ENCODE data around the gene FUT7.
"Not testable (repeated sequence)": the region's sequence is repeated elsewhere in the genome, so short reads cannot be mapped to it uniquely, and the experiment has no call there.

The FUT7 gene

DNA sequence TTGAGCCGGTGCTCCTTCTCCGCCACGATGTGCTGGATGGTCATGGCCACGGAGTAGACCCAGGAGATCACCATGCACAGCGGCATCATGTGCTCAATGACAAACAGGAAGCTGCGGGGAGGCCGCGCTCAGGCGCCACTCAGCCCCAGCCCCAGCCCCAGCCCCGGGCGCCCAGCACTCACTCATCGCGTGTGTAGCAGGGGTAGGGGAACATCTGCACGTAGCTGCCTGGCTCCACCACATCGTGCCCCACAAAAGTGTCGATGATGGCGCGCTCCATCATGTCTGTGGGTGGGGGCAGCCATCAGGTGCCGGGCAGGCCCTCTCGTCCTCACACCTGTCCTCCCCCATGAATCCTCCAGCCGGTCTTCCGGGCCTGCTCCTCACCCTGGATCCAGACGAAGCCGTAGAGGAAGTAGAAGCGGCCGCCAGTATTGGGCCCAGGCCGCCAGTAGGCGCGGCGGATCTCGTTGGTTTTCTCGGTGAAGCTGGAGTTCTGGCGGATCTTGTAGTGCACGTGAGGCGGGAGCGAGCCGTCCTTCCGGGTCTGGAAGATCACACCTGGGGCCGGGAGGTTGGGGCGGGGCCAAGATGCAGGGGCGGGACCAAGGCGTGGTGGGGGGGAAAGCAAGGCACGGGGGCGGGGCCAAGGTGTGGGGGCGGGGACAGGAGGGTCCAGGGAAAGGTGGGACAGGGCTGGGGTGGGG is 13.9 kb downstream of the FUT7 start:
- DNase-seq (ENCODE audit: low read depth): no peak

DNA sequence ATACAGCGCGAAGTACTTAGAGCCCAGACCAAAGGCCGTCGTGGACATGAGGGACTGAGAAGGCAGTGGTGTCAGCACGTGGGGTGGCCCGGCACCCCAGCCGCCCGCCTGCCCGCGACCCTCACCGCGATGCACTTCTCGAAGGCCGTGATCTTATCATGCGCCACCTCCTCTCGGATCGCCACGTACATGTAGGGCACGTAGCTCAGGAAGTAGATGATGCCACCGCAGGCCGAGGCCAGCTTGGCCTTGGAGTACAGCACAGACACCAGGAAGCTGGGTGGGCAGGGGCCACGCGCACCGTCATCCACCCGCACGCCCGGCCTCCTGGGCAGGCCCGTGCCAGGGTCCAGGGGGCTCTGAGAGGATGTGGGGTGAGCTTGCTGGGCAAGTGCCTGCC is 14.8 kb downstream of the FUT7 start:
- no peak for DNase-seq (ENCODE audit: low read depth)

DNA sequence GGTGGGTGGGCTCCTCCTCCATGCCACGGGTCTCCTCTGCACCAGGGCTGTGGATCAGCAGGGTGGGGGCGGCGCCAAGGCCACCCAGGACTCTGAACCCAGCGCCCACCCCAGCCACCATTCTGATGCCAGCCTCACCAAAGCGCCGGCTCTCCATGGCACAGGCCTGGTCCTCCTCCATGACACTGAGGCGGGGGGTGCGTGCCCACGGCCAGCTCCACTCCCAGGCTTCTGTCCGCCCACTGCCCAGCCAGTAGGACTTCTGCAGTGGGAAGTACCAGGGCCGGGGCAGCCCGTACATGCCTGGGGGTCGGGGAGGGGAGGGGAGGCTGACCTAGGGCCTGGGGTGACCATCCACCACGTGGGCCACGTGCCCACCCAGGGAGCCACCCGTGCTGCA is 15.5 kb downstream of the FUT7 start:
- no peak for DNase-seq (ENCODE audit: low read depth)

DNA sequence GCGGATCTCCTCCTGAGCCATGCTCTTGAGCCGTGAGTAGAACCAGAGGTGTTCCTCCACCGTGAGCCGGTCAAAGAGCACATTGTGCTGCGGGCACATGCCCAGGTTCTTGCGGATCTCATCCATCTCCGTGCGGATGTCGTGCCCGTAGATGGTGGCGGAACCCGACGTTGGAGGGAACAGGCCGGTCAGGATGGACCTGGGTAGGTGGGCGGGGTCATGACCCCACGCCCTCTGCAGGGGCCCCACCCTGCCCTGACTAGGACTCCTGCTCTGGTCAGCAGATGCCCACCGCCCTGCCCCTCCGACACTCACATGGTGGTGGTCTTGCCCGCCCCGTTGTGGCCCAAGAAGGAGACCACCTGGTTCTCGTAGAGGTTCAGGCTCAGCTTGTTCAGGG is 15.9 kb downstream of the FUT7 start:
- no peak for DNase-seq (ENCODE audit: low read depth)

DNA sequence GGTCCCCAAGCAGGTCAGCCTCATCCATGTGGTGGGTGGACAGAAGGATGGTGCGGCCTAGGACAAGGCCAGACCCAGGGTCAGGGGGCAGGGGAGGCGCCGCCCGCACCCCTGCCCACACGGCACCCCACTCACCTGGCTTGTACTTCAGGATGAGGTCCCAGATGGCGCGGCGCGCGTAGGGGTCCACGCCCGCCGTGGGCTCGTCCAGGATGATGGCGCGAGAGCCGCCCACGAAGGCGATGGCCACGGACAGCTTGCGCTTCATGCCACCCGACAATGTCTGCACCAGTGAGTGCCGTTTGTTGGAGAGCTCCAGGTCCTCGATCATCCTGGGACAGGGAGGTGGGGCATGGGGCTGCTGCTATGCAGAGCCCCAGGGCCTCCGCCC is 16.4 kb downstream of the FUT7 start:
- DNase-seq (ENCODE audit: low read depth): no peak

DNA sequence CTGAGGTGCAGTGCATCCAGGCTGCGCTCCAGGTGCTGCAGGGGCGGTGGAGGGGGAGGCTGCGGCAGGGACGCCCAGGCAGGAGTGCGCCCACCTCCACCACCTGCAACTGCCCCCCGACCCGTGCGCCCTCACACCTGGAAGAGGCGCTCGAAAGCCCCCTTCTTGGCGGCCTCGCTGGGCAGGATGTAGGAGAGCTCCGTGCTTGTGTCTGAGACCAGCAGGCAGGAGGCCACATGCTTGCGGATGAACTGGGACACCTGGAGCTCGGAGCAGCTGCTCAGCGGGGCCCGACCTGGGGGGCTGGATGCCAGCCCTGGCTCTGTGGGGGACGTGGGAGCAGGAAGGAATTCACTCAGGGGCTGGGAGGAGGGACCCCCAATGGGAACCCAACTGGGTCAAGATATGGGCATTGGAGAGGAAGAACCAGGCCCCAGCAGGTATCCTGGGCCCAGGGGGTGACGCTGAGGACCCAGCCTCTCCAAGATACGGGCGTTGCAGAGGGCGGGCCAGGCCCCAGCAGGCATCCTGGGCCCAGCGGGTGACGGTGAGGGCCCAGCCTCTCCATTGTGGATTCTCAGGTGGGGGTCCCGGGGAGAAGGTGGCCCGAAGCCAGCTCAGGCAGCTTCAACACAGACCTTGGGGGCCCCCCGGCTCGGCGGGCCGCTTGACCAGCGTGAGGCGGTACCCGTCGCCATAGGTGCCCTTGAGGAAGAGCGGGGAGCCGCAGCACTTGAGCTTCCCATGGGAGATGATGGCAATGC is 16.9 kb downstream of the FUT7 start:
- DNase-seq (ENCODE audit: low read depth): no peak

DNA sequence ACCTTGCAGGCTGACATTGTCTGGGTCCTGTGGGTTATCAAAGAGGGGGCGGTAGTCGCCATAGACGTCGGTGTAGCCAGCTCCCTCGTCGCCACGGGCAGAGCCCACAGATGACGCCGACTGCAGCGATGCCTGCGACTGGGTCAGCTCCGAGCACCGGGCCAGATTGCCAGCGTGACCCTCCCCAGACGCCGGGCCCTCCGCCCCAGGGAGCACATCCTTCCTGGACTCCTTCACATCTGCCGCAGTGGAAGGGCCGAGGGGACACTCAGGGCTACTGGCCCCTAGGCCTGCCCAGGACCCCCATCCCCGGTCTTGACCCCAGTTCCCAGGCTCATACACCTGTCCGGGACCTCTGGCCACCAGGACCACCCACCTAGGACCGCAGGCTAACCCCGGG is 17.7 kb downstream of the FUT7 start:
- no peak for DNase-seq (ENCODE audit: low read depth)

DNA sequence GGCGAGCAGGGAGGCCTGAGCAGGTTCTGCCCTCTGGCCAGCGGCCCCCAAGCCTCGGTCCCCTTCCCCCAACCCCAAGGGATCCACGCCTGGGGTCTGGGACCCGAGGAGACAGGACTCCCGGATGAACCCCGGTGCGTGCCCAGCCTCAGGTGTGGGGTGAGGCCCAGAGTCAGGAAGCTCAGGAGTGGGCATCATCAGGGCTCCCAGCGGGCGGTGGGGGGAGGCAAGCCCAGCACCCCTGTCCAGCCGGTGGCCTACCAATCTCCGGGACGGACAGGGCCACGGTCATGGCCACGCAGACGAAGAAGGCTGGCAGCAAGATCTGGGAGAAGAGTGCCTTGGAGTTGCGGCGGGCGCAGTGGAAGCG is 18.3 kb downstream of the FUT7 start:
- DNase-seq (ENCODE audit: low read depth): no peak

DNA sequence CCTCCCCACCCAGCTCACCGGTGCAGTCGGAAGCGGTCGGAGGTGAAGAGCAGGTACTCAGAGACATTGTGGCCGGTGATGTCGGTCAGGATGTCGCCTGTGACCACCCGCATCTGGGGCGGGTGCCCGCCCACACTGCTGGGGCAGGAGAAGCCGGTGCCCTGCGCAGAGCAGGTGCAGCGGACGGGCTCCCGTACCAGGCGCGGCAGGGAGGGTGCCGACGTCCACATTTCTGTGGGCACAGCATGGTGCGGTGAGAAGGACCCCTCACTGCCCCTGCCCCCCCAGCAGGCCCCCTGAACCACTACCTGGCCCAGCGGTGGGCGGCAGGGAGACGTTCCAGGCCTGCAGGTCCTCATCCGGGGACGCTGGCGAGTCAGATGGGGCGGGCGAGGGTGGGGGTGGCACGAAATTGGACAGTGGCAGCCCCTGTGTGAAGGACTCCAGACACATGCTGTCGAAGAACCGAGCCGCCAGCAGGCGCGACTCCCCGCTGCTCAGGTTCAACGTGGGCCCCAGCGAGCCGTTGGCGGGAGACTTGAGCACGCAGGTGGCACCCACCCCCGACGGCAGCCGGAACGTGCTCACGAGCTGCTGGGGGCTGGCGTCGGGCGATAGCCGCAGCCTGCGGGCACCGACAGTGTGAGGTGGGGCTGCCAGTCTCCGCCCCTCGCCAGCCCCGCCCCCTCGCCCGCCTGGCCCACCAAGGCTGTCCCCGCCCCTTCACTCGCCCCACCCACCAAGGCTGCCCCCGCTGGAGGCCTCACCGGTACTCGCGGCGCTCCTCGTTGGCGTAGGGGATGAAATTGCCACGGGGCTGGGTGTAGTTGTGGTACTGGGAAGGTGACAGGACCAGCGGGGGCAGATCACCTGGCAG is 19.0 kb downstream of the FUT7 start:
- no peak for DNase-seq (ENCODE audit: low read depth)

DNA sequence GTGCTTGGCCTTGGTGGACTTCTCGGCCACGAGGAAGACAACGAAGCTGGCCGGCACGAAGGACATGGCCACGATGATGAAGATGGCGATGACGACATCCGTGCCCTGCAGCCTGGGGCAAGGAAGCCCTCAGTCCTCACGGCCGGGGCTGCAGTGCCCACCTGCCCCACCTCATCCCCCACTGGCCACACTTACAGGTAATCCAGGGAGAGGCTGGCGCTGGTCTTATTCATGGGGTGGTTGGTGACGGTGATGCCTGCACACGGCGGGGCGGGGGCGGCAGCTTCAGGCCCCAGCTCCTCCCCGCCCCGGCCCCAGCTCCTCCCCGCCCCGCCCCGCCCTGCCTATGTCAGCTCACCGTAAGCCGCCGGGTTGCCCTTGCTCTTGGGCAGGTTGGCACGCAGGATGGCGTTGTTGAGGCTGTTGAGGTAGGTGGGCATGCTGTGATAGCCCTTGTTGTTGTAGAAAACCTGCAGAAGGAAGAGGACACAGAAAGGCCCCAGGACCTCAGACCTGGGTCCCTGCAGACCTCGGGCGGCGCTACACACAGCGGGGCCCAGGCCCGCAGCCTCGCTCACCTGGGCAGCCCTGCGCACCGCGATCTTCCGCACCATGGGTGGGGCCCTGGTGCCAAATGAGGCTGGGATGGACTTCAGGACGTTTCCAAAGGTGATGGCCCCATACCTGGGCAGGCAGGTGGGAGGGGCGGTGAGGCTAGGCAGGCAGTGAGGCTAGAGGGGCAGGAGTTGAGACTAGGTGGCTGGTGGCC is 19.8 kb downstream of the FUT7 start:
- DNase-seq (ENCODE audit: low read depth): no peak

DNA sequence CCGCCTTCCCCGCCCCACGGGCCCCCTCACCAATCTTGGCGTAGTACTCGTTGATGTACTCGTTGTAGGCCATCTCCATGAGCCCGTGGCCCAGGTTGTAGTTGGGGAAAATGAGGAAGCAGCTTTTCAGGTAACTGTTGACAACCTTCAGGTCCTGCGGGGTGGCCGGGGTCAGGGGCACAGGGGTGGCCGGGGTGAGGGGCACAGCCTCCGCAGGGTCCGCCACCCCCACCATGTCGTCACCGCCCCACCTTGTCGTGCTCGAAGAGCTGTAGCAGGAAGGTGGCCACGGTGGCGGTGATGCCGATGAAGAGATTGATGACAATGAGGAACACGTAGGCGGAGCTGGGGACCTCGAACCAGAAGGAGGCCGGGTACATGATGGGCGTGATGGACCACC is 20.7 kb downstream of the FUT7 start:
- no peak for DNase-seq (ENCODE audit: low read depth)

DNA sequence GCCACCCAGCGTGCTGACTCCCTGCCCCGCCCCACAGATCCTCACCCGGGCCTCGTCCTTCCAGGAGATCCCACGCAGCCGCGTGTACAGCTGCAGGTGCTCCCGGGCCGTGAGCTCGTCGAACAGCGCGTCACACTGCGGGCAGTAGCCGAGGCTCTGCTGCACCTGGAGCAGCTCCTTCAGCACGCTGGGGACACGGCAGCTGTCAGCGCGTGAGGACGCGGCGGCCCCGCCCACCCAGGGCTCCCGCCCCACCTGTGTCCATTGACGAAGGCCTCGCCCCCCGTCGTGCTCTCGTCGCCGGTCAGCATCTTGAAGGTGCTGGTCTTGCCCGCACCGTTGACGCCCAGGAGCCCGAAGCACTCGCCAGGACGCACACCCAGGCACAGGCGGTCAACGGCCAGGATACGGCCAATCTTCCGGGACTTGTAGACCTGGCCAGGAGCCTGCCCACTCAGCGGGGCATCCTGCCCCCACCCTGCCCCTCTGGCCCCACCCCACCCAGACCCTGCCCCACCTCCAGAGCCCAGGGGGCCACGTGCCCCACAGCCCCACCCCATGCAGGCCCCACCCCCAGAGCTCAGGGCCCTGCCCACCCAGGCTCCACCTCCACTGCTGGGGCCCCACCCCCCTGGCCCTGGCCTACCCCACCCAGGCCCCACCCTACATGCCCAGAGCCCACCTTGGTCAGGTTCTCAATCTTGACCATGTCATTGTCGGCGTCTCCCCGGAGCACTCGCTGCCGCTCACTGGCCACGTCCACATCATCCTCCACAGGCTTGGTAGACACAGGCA is 21.8 kb downstream of the FUT7 start:
- DNase-seq (ENCODE audit: low read depth): no peak

DNA sequence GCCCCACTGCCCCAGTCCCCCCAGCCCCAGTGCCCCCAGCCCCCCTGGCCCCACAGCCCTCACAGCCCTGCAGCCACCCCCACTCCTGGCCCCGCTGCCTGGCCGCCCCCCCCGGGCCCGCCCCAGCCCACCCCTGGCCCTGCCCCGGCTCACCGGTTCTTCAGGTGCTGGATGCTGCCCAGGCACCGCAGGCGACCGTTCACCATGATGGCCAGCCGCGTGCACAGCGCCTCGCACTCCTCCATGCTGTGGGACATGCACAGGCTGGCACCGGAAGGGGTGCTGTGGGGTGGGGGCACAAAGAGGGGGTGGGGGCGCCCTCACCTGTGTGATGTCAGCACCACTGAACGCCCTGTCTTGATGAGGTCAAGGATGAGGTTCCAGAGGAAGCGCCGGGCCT is 22.7 kb downstream of the FUT7 start:
- DNase-seq (ENCODE audit: low read depth): no peak

DNA sequence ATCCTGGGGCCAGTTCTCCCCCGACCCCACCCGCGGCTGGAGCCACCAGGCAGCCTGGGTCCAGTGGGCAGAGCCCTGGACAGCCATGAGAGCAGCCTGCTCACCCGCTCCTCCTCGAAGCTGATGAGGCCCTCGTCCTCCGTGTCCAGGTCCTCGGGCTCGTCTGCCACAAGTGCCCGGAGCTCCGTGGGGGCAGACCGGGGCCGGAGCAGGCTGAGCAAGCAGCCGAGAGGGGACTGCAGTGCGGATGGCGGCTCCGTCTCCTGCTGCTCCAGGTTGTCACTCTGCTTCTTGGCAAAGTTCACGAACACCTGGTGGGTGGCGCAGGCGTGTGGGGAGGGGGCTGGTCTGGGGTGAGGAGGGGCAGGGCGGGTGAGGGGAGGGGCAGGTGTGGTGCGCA is 23.6 kb downstream of the FUT7 start:
- no peak for DNase-seq (ENCODE audit: low read depth)

DNA sequence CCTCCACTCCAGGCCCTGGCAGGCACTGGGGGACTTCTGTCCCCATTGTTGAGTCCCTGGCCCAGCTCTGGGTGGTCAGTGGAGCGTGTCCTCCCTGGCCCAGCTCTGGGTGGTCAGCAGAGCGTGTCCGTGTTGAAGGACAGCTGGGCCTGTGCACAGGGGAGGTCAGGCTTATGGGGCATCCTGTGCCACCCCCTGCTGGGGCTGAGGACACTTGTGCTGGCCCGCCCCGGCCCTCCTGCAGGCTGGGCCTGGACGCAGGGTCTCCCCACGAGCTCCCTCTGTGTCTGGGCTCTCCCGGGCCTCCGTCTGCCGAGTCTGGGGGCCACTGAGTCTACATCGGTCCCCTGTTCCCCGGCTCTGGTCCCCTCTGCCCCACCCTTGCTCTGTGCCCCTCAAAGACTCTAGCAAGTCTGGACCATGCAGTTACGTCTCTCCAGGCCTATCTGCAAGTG is 24.0 kb downstream of the FUT7 start:
- DNase-seq (ENCODE audit: low read depth): no peak

DNA sequence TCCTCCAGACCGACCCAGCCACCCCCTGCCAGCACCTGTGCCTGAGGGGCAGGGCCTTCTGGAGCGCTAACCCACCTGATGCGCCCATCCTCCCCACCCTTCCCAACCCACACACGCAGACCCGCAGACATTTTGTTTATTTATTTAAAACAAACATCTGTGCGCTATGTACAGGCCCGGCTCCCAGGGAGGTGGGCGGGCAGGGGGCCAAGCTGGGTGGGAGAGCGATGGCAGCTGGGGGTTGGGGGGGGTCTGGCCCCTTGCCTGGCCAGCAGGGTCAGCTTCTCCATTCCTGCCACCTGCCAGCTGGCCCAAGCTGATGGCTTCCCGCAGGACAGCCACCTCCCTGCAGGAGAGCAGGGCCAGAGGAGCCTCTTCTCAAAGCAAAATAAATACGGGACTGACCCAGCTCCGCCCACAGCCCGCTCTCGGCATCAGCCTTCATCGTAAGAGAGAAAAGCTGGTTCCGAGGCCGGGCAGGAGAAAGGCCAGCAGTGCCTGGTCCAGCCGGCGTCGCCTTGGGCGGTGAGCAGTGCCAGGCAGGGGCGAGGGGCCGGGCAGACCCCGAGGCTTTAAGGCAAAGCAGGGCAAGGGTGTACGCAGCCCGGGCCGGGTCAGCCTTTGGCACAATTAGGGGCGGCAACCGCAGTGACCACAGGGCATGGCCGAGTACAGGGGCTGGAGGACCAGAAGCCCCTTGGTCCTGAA is 24.6 kb downstream of the FUT7 start:
- DNase-seq (ENCODE audit: low read depth): no peak

DNA sequence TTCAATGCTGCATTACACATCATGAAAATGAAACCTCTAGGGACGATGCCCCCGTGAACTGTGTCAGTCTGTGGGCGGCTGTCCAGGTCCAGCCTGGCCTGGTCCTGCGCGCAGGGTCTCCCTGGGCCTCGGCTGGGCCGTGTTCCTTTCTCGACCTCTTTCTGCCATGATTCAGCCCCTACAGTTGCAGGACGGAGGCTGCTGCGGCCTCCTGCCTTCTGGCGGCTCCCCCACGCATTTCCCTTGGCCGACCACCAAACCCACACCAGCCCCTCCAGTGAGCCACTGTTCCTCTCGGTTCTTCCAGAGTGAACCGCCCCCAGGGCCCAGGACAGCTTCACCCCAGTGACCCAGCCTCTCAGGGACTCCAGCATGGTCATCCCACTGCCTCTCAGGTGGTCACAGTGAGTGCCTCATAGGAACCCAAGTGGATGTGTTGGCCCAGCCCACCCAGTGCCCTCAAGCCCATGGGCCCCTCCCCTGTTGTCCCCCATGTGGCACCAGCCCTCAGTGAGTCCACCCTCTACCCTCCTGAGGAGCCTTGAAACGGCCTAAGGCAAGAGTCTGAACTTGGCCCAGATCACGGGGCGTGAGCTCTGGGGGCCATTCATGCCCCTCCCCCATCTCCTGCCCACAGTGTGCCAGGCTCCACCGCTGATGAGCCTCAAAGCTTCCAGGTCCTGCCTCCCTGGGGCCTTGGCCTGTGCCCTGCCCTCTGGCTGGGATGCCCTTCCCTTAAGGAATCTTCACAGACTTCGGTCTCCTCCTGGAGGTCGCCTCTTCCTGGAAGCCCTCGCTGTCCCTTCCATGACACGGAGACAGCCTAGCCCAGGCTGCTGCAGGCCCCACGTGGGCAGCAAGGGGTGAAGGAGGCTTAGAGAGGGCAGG is 25.5 kb downstream of the FUT7 start:
- DNase-seq (ENCODE audit: low read depth): no peak

DNA sequence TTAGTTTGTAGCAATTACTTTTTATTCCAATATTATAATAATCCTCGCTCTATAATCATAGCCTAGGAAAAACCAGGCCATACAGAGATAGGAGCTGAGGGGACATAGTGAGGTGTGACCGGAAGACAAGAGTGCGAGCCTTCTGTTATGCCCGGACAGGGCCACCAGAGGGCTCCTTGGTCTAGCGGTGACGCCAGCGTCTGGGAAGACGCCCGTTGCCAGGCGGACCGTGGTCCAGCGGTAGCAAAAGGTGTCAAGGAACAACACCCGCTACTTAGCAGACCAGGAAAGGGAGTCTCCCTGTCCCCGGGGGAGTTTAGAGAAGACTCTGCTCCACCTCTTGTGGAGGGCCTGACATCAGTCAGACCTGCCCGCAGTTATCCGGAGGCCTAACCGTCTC is 27.6 kb downstream of the FUT7 start:
- not testable (repeated sequence) for DNase-seq (ENCODE audit: low read depth)

DNA sequence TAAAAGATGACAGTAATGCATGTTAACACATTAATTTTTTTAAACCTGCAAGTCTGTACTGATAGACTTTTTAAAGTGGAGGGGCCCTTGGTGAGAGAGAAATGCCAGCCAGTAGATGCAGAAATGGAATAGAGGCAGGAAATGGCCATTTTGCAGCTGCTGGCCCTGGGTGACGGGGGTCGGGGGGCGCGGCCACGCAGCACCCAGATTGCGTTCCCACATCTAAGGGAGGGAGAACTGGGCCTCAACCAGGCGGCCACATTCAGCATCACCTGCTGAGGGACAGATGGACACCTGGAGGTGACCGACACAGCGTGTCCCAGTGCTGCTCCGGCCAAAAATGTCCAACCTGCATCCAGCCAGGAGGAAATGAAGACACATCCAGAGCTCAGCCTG is 29.2 kb downstream of the FUT7 start:
- DNase-seq (ENCODE audit: low read depth): no peak

All from non-pigmented ciliary epithelial cell (primary cell).